A549 (cell line): Measurements from ENCODE around the gene KCNH8. TPM values are rescaled to one million over a fixed set of nuclear protein-coding genes. Genes with fewer than 3 reads are reported as not detected.

Experiments used
- ATAC-seq, 2 experiments: fragments of 200-7000 bp in 1 of 2; fragments of >200 bp in 1 of 2; cut with Nextera tagmentation in 1 of 2; cut with Tn5 transposase in 1 of 2; 3 replicates each; pipeline versions ENCODE4 v1.8.0 to v1.9.1; 2018 to 2020; ENCODE audit warnings: mild to moderate bottlenecking in 1 of 2, moderate library complexity in 1 of 2
- CTCF ChIA-PET: fragments of 300-600 bp; sonication (Branson Sonifier 250); formaldehyde crosslinking; extraction: SDS; loops from one replicate; lab custom pipeline; 2021; ENCODE audit warnings: antibody characterized with exemption, inconsistent platforms; lab: Yijun Ruan, JAX
- POLR2A ChIA-PET: fragments of 350-600 bp; formaldehyde crosslinking; extraction: SDS; loops from one replicate; lab custom pipeline; 2021; ENCODE audit warnings: antibody characterized with exemption, inconsistent platforms; lab: Yijun Ruan, JAX
- DNase-seq, 2 experiments: peaks; one replicate each; pipeline versions ENCODE4 v3.0.0 to v3.0.0-alpha.2; 2011 to 2016; ENCODE audit warnings: low read depth in 1 of 2, low spot score in 1 of 2
- FAIRE-seq: peaks from 2 replicates; lab custom pipeline; 2011; peaks lifted over from hg19 to GRCh38; lab: Jason Lieb, UNC
- H3K27ac ChIP-seq, 2 experiments: fragments of >200 bp; sonication (Bioruptor Twin); formaldehyde crosslinking; 3 replicates each; pipeline ENCODE4 v1.5.1; 2016 to 2017
- H3K4me1 ChIP-seq: fragments of >200 bp; sonication (Bioruptor Twin); formaldehyde crosslinking; 3 replicates; pipeline ENCODE4 v1.6.1; 2016
- H3K4me2 ChIP-seq: fragments of >200 bp; sonication (Bioruptor Twin); formaldehyde crosslinking; 3 replicates; pipeline ENCODE4 v1.6.1; 2016
- H3K4me3 ChIP-seq: fragments of >200 bp; sonication (Bioruptor Twin); formaldehyde crosslinking; 3 replicates; pipeline ENCODE4 v1.5.1; 2016
- H3K9me3 ChIP-seq: fragments of >200 bp; sonication (Bioruptor Twin); formaldehyde crosslinking; 3 replicates; pipeline ENCODE4 v1.6.1; 2016
- CEBPB ChIP-seq, 2 experiments: fragments of >200 bp in 1 of 2; sonication (Bioruptor Twin) in 1 of 2; formaldehyde crosslinking in 1 of 2; IDR thresholded peaks; 2 replicates each; pipeline ENCODE4 v1.6.1; 2012 to 2016
- CHD2 ChIP-seq: fragments of 150-350 bp; IDR thresholded peaks from 2 replicates; pipeline ENCODE4 v1.6.1; 2014; ENCODE audit warnings: low read length; ENCODE audit not compliant: partially characterized antibody
- CTCF ChIP-seq: fragments of >200 bp; sonication (Bioruptor Twin); formaldehyde crosslinking; IDR thresholded peaks from 3 replicates; pipeline ENCODE4 v1.5.1; 2016
- ESRRA ChIP-seq: fragments of 150-350 bp; IDR thresholded peaks from 2 replicates; pipeline ENCODE4 v1.6.1; 2014; ENCODE audit warnings: mild to moderate bottlenecking, low read length, borderline replicate concordance
- FOSL2 ChIP-seq, 2 experiments: fragments of 450-650 bp in 1 of 2; fragments of >200 bp in 1 of 2; sonication (Bioruptor Twin) in 1 of 2; formaldehyde crosslinking; IDR thresholded peaks; 2 replicates each; pipeline versions ENCODE4 v1.5.0 to v1.6.1; 2016 to 2020; ENCODE audit warnings: mild to moderate bottlenecking in 1 of 2, moderate library complexity in 1 of 2
- HMGXB4 ChIP-seq: fragments of 250-450 bp; sonication (Bioruptor Pico); IDR thresholded peaks from 2 replicates; pipeline ENCODE4 v1.5.0; 2021; ENCODE audit warnings: mild to moderate bottlenecking, moderate library complexity, borderline replicate concordance
- KDM5A ChIP-seq: fragments of 200-600 bp; sonication (generic); IDR thresholded peaks from 2 replicates; pipeline ENCODE4 v1.6.1; 2016; ENCODE audit warnings: antibody characterized with exemption, mild to moderate bottlenecking
- MAZ ChIP-seq: fragments of 150-350 bp; IDR thresholded peaks from 2 replicates; pipeline ENCODE4 v1.6.1; 2014; ENCODE audit warnings: antibody characterized with exemption, low read depth, low read length, borderline replicate concordance
- NPAS2 ChIP-seq: fragments of 250-450 bp; sonication (Bioruptor Pico); IDR thresholded peaks from 2 replicates; pipeline ENCODE4 v1.8.0; 2022; ENCODE audit warnings: mild to moderate bottlenecking, moderate library complexity, borderline replicate concordance
- NR3C1 ChIP-seq: fragments of >200 bp; sonication (Bioruptor Twin); formaldehyde crosslinking; IDR thresholded peaks from 3 replicates; pipeline ENCODE4 v1.6.1; 2017
- RARB ChIP-seq: fragments of 250-450 bp; sonication (Bioruptor Pico); IDR thresholded peaks from 2 replicates; pipeline ENCODE4 v1.8.0; 2021; ENCODE audit warnings: mild to moderate bottlenecking, moderate library complexity
- TFCP2L1 ChIP-seq: fragments of 250-450 bp; sonication (Bioruptor Pico); IDR thresholded peaks from 2 replicates; pipeline ENCODE4 v1.5.0; 2021; ENCODE audit warnings: mild to moderate bottlenecking
- TP53 ChIP-seq: fragments of 250-450 bp; sonication (Bioruptor Pico); IDR thresholded peaks from 2 replicates; pipeline ENCODE4 v1.5.0; 2021; ENCODE audit warnings: mild to moderate bottlenecking, moderate library complexity
- WGBS: methylation state at CpG from one replicate; pipeline ENCODE4 v1.1.6; 2017; ENCODE audit errors: missing lambda C conversion rate; 5-methylcytosine and 5-hydroxymethylcytosine counted together
- polyA plus RNA-seq, 4 experiments: library from polyadenylated mRNA; depleted of rRNA in 3 of 4; stranded (reverse); fragments of >200 nt; fragmentation: RNase III in 1 of 4; extraction: RNeasy Plus Mini Kit Qiagen cat#74134 plus additional on column Dnase treatment in 1 of 4; gene quantifications; 2 replicates in 3 of 4; 3 replicates in 1 of 4; pipeline ENCODE4 v1.2.3, GENCODE V29; 2011 to 2017
- TF ChIP-seq, protein P1 (sequence below): fragments of 150-350 bp; IDR thresholded peaks from 2 replicates; pipeline ENCODE4 v1.6.1; 2014; ENCODE audit warnings: low read depth, mild to moderate bottlenecking, low read length
- TF ChIP-seq, protein P2 (sequence below): fragments of >200 bp; sonication (Bioruptor Twin); formaldehyde crosslinking; IDR thresholded peaks from 3 replicates; pipeline ENCODE4 v1.6.1; 2016
- TF ChIP-seq, protein P3 (sequence below): fragments of 200-600 bp; sonication (generic); IDR thresholded peaks from 2 replicates; pipeline ENCODE4 v1.6.1; 2016; ENCODE audit warnings: antibody characterized with exemption, mild to moderate bottlenecking, moderate library complexity

KCNH8 gene
- polyA plus RNA-seq, 2 of the 4 experiments (the other 2 are of a cell fraction), result 0.03 TPM; not detected in 1

DNA sequence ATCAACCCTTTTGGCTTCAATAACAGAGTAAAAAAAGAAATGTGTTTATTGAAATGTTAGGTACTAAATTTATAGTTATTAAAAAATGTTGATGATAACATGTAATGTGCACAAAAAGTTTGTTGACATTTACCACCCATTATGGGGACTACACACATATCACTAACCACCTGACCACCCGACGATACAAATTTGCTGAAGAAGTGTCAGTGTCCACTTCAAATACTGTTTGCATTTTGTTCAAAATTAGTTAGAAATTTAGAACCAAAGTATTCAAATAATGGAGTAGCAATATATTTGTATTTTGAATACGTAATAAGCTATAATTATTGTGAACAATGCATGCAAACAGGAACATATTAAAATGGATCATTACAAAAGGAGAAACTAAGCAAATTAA, 54.4 kb downstream of the KCNH8 start:
- POLR2A ChIA-PET, result no interaction called here
- CTCF ChIA-PET, result no interaction called here

More for the DNA sequence above, 54.4 kb downstream of the KCNH8 start:
- FAIRE-seq (no peak), ATAC-seq (no peak), DNase-seq (no peak)
- Histone ChIP-seq H3K4me3 (no peak overlapping the region), H3K4me2 (no peak overlapping the region), H3K9me3 (no peaks in the 10 kb centered on the region), H3K4me1 (no peaks in the 10 kb centered on the region), H3K27ac (no peak overlapping the region)
- no peak for TF ChIP-seq RARB (CRISPR knock-in tag)
- TF ChIP-seq, protein P1, sequence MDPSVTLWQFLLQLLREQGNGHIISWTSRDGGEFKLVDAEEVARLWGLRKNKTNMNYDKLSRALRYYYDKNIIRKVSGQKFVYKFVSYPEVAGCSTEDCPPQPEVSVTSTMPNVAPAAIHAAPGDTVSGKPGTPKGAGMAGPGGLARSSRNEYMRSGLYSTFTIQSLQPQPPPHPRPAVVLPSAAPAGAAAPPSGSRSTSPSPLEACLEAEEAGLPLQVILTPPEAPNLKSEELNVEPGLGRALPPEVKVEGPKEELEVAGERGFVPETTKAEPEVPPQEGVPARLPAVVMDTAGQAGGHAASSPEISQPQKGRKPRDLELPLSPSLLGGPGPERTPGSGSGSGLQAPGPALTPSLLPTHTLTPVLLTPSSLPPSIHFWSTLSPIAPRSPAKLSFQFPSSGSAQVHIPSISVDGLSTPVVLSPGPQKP, result no peak
- TF ChIP-seq KDM5A, result no peak
- TF ChIP-seq CTCF, result no peak
- no peak for TF ChIP-seq TP53 (CRISPR knock-in tag)
- no peak for TF ChIP-seq CHD2
- TF ChIP-seq FOSL2 (IDR thresholded peaks at IDR 0.05), result no peak
- no peak for TF ChIP-seq FOSL2 (CRISPR knock-in tag; IDR thresholded peaks at IDR 0.05)
- no peak for TF ChIP-seq NR3C1
- no peak for TF ChIP-seq MAZ
- no peak for TF ChIP-seq HMGXB4 (CRISPR knock-in tag)
- TF ChIP-seq NPAS2 (CRISPR knock-in tag), result no peak
- TF ChIP-seq CEBPB (IDR thresholded peaks at IDR 0.05), result no peak
- no peak for TF ChIP-seq TFCP2L1 (CRISPR knock-in tag)
- TF ChIP-seq, protein P2, sequence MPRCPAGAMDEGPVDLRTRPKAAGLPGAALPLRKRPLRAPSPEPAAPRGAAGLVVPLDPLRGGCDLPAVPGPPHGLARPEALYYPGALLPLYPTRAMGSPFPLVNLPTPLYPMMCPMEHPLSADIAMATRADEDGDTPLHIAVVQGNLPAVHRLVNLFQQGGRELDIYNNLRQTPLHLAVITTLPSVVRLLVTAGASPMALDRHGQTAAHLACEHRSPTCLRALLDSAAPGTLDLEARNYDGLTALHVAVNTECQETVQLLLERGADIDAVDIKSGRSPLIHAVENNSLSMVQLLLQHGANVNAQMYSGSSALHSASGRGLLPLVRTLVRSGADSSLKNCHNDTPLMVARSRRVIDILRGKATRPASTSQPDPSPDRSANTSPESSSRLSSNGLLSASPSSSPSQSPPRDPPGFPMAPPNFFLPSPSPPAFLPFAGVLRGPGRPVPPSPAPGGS, result no peak
- TF ChIP-seq, protein P3, sequence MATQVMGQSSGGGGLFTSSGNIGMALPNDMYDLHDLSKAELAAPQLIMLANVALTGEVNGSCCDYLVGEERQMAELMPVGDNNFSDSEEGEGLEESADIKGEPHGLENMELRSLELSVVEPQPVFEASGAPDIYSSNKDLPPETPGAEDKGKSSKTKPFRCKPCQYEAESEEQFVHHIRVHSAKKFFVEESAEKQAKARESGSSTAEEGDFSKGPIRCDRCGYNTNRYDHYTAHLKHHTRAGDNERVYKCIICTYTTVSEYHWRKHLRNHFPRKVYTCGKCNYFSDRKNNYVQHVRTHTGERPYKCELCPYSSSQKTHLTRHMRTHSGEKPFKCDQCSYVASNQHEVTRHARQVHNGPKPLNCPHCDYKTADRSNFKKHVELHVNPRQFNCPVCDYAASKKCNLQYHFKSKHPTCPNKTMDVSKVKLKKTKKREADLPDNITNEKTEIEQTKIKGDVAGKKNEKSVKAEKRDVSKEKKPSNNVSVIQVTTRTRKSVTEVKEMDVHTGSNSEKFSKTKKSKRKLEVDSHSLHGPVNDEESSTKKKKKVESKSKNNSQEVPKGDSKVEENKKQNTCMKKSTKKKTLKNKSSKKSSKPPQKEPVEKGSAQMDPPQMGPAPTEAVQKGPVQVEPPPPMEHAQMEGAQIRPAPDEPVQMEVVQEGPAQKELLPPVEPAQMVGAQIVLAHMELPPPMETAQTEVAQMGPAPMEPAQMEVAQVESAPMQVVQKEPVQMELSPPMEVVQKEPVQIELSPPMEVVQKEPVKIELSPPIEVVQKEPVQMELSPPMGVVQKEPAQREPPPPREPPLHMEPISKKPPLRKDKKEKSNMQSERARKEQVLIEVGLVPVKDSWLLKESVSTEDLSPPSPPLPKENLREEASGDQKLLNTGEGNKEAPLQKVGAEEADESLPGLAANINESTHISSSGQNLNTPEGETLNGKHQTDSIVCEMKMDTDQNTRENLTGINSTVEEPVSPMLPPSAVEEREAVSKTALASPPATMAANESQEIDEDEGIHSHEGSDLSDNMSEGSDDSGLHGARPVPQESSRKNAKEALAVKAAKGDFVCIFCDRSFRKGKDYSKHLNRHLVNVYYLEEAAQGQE, result no peak
- no peak for TF ChIP-seq ESRRA
- WGBS, result 30% methylated on average over 3 of the region's 3 CpGs
